ENCODE results near the gene LSM4. TPM values are rescaled to one million over a fixed set of nuclear protein-coding genes. Genes with fewer than 3 reads are reported as not detected.

The LSM4 gene
- total RNA-seq, 2 donors from 2014 or later: 74.8 to 90.2 TPM

GRCh38 chr19:18264971-18265540 lies 57.8 kb downstream of the LSM4 start:
- H3K36me3 ChIP-seq: peaks cover 54% of the 10 kb centered on the region

DNA sequence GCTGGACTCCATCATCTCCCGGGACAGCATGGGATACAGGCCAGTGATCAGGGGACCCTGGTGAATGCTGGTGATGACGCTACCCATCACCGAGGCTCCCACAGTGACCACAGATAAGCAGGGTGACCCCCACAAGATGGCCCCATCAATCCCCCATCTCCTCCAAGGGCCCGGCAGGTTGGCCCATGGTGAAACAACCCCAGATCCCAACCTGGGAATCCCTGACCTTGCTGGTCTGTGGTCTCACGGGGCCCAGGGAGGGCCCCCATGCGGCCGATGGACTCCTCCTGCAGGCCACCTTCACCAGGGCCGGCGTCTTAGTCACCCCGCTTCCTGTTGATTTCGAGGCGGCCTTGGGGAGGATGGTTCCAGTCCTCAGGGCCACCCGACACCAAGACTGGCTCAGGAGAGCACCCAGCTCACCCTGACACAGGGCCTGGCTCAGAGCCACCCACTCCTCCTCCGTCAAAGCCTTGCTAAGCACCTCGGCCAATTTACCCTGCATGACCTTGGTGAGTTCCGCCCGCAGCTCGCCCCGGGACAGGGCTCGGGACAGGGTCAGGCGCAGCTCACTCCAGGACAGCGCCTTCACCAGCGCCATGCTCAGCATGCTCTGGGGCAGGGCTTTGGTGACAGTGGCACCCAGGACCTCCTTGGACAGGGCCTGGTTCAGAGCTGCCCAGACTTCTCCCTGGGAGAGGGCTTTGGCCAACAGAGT lies 58.6 kb downstream of the LSM4 start:
- TF ChIP-seq CTCF (IDR thresholded peaks at IDR 0.05): no peak
- ATAC-seq (ENCODE audit: insufficient number of reproducible peaks, low FRiP score, low read depth) (no peak), DNase-seq (ENCODE audit: low spot score) (no peak)
- H3K9me3 ChIP-seq: no peaks in the 10 kb centered on the region
- H3K36me3 ChIP-seq: peaks cover 54% of the 10 kb centered on the region
- H3K27me3 ChIP-seq (replicated peaks; ENCODE audit: insufficient read depth): no peaks in the 10 kb centered on the region
- H3K27ac ChIP-seq: no peak overlapping the region
- no peak overlapping the region for H3K4me3 ChIP-seq
- no peaks in the 10 kb centered on the region for H3K4me1 ChIP-seq (ENCODE audit: control insufficient read depth in 1 of 2, low read depth in 2 of 2)

More at GRCh38 chr19:18264971-18265540, 57.8 kb downstream of the LSM4 start:
- Histone ChIP-seq H3K9me3 (no peaks in the 10 kb centered on the region), H3K4me3 (no peak overlapping the region), H3K27ac (no peak overlapping the region), H3K27me3 (replicated peaks; ENCODE audit: insufficient read depth) (no peaks in the 10 kb centered on the region), H3K4me1 (ENCODE audit: control insufficient read depth in 1 of 2, low read depth in 2 of 2) (no peaks in the 10 kb centered on the region)
- no peak for TF ChIP-seq CTCF (IDR thresholded peaks at IDR 0.05)
- DNase-seq (ENCODE audit: low spot score) (no peak), ATAC-seq (ENCODE audit: insufficient number of reproducible peaks, low FRiP score, low read depth) (no peak)

DNA sequence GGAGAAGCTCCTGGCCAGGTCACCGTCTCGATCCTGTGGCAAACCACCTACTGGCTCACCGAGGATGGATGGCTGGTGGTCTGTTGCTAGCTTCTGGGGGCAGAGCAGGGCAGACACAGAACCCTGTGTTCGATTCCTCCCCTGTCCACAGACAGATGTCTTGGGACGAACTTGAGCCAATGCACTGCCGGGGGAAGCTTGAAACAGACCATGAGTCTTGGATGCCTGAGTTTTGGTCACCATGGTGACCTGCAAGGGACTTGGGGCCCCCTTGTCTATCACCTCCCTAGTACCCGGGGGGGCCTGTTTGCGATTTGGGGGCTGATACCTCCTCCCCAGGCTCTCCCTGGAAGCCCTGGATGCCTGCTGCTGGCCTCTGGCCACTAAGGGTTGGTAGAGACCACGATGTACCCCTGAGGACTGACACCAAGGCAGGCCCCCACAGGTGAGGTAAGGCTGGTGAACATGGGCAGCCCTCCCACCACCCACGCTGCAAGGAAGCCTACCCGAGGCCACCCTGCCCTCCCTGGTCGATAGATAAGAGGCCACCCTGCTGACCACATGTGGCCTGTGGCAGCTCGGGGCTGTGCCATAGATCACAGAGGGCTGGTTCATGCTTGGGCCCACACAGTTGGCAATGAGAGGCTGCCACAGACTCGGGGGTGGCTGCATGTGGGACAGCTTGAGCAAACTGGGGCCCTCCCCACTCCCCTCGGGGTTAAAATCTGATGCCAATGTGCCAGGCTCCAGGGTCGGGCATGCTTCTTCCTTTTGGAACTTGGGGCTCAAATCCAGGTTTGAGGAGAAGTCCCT lies 59.3 kb downstream of the LSM4 start:
- no peak for TF ChIP-seq CTCF (IDR thresholded peaks at IDR 0.05)
- DNase-seq (ENCODE audit: low spot score): no peak
- no peak overlapping the region for H3K4me3 ChIP-seq
- peaks cover 54% of the 10 kb centered on the region for H3K36me3 ChIP-seq
- no peaks in the 10 kb centered on the region for H3K4me1 ChIP-seq (ENCODE audit: control insufficient read depth in 1 of 2, low read depth in 2 of 2)
- H3K9me3 ChIP-seq: no peaks in the 10 kb centered on the region
- no peaks in the 10 kb centered on the region for H3K27me3 ChIP-seq (replicated peaks; ENCODE audit: insufficient read depth)
- no peak for ATAC-seq (ENCODE audit: insufficient number of reproducible peaks, low FRiP score, low read depth)
- no peak overlapping the region for H3K27ac ChIP-seq

DNA sequence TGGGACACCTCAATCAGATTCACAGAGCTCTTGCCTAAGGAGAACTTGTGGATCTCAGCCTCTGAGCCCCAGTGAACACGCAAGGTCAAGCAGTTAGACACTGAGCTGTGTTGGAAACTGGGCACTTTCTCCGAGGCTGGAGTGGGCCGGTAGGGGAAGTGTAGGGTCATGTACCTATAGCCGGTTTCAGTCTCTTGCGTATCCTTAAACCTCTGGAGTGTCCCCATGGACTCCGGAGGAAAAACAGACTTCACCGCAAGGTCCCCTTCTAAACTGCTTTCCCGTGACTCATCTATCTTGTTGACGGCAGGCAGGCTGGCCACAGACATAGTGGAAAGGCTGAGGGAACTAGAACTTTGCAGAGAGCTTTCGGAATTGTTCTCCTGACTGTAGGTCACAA lies 60.0 kb downstream of the LSM4 start:
- Histone ChIP-seq H3K27me3 (replicated peaks; ENCODE audit: insufficient read depth) (no peaks in the 10 kb centered on the region), H3K36me3 (peaks cover 51% of the 10 kb centered on the region), H3K4me3 (no peak overlapping the region), H3K4me1 (ENCODE audit: control insufficient read depth in 1 of 2, low read depth in 2 of 2) (no peaks in the 10 kb centered on the region), H3K9me3 (no peaks in the 10 kb centered on the region), H3K27ac (no peak overlapping the region)
- TF ChIP-seq CTCF (IDR thresholded peaks at IDR 0.05): no peak
- no peak for ATAC-seq (ENCODE audit: insufficient number of reproducible peaks, low FRiP score, low read depth)
- DNase-seq (ENCODE audit: low spot score): no peak

DNA sequence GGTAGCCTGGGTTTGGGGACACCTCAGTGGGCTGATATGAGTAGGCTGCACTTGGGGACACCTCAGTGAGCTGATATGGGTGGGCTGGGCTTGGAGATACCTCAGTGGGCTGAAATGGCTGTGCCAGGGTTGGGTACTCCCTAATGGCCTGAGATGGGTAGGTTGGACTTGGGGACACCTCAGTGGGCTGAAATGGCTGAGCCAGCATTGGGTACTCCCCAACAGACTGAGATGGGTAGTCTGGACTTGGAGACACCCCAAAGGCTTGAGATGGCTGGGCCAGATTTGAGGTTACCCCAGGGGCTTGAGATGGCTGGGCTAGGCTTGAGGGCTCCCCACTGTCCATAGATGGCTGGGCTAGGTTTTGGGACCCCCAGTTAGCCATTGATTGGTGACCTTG lies 60.7 kb downstream of the LSM4 start:
- Histone ChIP-seq H3K27ac (no peak overlapping the region), H3K27me3 (replicated peaks; ENCODE audit: insufficient read depth) (no peaks in the 10 kb centered on the region), H3K9me3 (no peaks in the 10 kb centered on the region), H3K4me3 (no peak overlapping the region), H3K4me1 (ENCODE audit: control insufficient read depth in 1 of 2, low read depth in 2 of 2) (no peaks in the 10 kb centered on the region), H3K36me3 (peaks cover 47% of the 10 kb centered on the region)
- DNase-seq (ENCODE audit: low spot score) (no peak), ATAC-seq (ENCODE audit: insufficient number of reproducible peaks, low FRiP score, low read depth) (no peak)
- no peak for TF ChIP-seq CTCF (IDR thresholded peaks at IDR 0.05)
